ENCODE measurements around the gene POP4.

Gene POP4

GRCh38 chr19:29663861-29664752, 58.0 kb downstream of the POP4 start:
- DNase-seq (ENCODE audit: low spot score): no peak

- DNase-seq (ENCODE audit: low spot score): no peak
These were observed 58.7 kb downstream of the POP4 start for GRCh38 chr19:29664753-29665214.

GRCh38 chr19:29665215-29665825, 59.2 kb downstream of the POP4 start, which contains the start of gene PLEKHF1:
Gene PLEKHF1, plus strand, starts transcription at chr19:29665461. Its CDS starts 8,379 bp downstream, at chr19:29673840.
- peak; percentile 95 for DNase-seq (ENCODE audit: low spot score)

- peak; percentile 71 for DNase-seq (ENCODE audit: low spot score)
These were observed 59.9 kb downstream of the POP4 start for GRCh38 chr19:29665826-29666577.

All from AG08396 (cell line).